Measurements from ENCODE around the gene GSK3A.

DNA sequence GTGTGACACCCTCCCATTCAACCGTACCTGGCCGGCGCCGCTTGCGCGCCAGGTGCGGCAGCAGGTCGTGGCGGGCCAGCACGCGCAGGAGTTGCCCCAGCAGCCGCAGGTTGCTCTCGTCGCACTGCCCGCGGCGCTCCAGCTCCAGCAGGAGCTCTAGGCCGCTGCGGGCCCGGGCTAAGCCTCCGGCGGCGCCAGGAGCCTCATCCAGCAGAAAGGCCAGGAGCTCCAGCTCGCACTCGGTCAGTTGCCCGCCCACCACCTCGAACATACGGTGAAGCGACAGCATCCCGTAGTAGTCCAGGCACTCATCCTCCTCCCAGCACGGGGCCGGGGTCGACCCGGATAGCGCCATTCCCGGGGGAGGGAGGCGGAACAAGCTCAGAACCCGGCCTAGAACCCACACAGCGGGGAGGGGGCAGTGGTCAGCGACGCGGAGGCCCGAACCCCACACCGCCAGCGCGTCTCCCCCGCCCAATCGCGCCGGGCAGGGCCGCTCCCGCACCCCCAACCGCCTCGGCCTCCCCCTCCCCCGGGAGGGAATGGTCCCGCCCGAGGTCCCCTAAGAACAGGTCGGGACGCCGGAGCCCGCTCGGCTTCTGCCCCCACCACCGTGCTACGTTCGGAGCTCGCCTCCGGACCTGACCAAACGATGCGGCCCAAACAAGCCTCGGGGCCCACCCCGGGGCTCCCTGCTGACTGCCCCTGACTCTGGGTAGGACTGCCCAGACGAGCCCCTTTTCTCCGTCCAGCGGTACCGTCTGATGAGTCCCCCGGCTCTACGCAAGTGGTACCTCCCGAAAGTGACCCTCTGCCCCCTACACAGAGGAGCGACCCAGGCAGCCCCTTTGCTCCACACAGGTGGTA, 25.5 kb downstream of the GSK3A start:
- TF ChIP-seq, protein P1, sequence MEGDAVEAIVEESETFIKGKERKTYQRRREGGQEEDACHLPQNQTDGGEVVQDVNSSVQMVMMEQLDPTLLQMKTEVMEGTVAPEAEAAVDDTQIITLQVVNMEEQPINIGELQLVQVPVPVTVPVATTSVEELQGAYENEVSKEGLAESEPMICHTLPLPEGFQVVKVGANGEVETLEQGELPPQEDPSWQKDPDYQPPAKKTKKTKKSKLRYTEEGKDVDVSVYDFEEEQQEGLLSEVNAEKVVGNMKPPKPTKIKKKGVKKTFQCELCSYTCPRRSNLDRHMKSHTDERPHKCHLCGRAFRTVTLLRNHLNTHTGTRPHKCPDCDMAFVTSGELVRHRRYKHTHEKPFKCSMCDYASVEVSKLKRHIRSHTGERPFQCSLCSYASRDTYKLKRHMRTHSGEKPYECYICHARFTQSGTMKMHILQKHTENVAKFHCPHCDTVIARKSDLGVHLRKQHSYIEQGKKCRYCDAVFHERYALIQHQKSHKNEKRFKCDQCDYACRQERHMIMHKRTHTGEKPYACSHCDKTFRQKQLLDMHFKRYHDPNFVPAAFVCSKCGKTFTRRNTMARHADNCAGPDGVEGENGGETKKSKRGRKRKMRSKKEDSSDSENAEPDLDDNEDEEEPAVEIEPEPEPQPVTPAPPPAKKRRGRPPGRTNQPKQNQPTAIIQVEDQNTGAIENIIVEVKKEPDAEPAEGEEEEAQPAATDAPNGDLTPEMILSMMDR (conservative IDR thresholded peaks at IDR 0.05; ENCODE audit: low read depth, low read length), result no peak
- peak; percentile 75 for TF ChIP-seq EZH2phosphoT487 (IDR thresholded peaks at IDR 0.05; ENCODE audit: borderline replicate concordance, low read length)
